CD4-positive, alpha-beta T cell treated with Interferon gamma for 1 hour (primary cell): ENCODE data around the gene ABCC11.
A peak's percentile ranks its signal among the peaks of the same experiment; 100 is the strongest.

Source experiments
- DNase-seq: peaks from one replicate; pipeline ENCODE4 v3.0.0-alpha.2; 2020

Gene ABCC11

DNA sequence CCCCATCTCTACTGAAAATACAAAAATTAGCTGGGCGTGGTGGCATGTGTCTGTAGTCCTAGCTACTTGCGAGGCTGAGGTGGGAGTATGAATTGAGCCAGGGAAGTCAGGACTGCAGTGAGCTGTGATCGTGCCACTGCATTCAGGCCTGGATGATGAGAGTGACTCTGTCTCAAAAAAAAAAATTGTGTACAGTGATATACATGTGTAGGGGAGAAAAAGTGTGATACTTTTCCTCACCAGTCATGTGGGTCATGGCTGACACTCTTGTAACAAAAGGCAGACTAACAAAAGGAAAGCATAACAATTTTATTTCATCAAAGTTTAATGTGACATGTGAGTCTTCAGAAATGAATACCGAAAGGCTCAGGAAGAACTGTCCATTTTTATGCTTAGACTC is 89.5 kb downstream of the ABCC11 start:
- DNase-seq: no peak

DNA sequence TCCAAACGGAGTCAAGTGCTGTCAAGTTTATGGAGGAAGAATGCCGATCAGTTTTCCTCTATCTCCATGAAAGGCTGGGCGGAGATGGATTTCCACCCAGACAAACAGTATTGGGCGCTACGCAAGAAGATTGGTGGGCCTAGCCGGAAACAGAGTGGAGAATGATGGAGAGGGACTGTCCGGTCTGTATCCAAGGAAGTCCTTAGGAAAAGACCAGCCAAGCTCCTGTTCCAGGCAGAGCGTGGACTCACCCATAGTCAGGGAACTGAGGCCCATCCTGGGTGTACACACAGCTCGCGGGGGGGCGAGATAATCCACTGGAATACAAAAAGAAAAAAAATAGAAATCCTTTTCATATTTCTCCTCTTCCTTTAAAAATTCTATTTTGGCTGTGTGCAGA is 90.0 kb downstream of the ABCC11 start:
- no peak for DNase-seq

DNA sequence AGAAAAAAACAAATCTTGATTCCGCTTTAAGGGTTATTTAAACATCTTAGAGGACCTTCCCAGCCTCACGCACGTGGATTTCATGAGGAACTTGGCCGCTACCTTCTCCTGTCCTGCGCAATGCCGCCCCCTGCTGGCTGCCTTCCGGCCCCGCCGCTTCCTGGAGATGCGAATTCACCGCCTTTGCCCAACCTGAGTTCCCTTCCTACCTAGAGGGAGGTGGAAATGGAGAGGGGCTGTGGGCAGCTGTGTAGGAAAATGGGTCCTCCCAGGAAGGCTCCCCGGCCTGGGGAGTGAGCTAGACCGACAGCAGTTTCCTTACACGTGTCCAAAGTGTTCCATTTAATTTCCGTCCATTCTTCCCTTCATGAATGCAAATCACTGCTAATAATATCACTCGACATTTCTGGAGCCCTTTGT is 90.5 kb downstream of the ABCC11 start:
- peak; percentile 66 for DNase-seq

DNA sequence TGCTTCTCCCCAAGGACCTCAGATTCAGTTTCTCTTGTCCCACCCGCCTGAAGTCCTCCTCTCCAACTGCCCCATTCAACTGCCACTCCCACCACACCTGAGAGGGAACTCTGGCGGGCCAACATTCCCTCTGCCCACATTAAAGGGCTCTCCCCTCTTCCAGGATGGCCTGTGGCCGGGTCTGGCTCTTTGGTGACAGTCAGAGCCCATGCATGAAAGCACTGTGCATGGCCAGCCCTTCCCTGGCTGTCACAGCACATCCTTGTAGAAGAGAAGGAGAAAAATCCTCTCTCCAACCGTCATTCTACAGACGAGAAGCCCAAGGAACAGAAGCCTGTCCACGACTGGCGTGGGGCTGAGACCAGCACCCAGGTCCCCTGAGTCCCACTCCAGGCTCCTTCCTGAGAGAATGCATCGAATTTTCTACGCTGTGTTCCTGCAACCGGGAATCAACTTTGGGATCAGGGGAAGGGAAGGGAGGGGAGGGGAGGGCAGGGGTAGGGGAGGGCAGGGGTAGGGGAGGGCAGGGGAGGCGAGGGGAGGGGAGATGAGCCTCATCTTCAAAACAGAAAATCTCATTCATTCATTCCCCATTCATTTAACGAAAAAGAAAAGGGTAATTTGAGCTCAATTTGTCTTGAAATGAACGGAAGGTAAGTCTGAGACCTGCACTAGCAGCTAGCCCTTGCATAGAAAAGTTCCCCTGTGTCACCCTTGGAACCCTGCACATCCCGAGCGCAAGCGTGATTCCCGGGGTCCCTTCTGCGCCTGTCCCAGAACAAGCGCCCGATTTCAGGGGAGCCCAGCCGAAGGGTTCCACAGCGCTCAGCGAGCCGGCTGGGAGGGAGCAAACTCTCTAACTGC is 91.2 kb downstream of the ABCC11 start, which contains the start of gene ABCC12:
Gene ABCC12, minus strand, starts transcription at position 68 of the 864 bp plus-strand sequence. CDS start 9,569 bp downstream, outside the sequence.
- DNase-seq: no peak

DNA sequence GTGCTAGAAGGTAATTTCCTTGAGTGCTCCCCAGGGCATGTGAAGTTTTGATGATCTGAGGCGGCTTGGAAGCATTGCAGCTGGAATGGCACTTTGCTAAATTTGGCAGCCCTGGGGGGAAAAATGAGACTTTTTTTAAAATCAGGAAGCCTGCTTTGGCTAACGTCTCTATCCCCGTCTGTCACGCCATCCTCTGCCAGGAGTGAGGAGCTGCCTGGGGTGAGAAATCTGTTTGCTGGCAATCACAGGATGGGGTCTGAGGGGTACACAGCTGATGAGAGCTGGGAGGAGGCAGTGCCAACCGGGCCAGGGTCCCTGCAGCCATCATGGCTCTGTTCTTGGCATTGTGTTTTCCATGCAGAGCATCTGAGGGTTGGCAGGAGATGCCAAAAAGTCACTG is 93.6 kb downstream of the ABCC11 start:
- DNase-seq: no peak

DNA sequence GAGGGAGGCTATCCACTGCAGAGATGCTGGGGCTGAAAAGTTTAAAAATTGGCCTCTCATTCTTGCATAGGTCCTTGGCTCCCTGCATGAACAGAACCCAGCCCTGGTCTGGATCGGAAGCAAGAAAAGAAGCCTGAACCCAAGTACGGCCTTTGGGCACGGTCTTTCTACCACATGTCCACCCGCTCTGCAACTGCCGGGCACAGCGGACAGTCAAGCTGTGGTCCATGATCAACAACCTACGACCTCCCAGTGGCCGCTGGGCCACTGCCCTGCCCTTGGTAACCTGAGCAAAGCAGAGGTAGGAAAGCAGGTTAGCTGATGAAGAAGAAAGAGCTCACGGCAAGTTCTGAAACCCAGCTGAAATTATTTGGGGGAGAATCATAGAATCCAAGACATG is 95.1 kb downstream of the ABCC11 start:
- DNase-seq: no peak

DNA sequence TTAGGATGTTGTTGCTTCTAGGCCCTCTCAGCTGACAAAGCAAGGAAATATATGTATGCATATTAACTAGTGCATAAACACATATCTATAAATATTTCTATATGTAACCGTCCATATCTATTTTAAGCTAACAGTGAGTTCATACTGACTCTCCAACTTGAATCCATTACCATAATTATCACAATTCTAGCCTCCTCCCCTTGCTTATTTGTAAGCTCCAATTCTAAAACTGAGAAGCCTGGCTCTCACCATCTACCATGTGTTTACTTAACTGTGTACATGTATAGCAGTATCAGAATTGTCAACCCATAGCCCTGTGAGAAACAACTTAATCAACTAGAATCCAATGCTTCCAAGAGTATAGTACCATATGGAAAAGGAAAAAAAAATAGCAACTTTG is 96.6 kb downstream of the ABCC11 start:
- DNase-seq: no peak

DNA sequence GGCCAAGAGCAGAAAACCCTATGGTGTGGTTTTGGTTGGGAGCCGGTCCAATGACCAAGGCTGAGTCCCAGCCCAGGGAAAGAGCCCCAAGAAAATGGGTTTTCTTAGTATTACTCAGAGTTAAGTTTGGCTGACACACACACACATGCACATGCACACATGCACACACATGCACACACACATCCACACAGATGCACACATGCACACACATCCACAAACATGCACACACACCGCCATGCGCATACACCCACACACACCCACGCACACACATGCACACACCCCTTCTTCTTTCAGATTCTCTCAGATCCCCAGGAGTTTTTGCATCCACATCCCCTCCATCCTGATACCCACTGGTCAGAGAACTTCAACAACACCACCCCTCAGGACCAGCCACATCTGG is 100.6 kb downstream of the ABCC11 start:
- no peak for DNase-seq

DNA sequence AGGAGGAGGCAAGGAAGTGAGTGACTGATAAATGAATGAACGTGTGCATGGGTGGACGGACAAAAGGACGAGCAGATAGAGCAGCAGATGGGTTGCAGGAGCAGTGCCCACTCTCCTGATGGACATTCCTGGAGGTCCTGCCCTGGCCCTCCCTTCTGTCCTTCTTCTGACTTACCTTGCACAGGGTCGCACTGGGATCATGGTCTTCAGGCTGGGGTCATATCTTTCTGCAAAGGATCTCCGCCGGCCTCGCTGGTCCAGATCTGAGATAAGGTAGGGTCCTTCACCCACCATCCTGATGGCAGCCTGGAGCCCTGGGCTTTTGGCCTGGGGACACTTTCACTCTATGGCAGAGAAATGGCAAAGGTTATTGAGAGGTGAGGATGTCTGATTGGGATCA is 101.2 kb downstream of the ABCC11 start:
- no peak for DNase-seq

DNA sequence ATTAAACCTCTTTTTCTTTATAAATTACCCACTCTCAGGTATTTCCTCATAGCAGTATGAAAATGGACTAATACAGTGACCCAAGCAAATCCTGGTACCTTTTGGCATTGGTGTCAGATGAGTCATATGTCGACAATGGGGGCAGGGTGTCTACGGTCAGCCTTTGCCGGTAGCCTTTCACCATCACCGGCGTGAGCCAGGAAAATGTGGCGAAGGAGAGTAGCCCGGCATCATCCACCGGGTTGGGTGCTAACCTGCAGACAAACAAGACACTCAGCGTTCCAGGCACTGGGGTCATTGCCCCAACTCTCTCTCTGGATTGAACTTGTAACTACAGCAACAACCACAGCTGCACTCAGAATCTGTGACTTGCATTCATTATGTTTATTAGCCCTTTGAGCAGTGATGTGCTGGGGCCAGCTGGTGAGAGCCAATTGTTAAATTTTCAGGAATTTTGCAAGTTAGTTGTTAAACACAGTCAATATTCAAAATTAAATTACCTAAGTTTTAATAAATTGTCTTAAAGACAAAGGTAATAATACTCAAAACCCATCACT is 103.4 kb downstream of the ABCC11 start:
- no peak for DNase-seq

DNA sequence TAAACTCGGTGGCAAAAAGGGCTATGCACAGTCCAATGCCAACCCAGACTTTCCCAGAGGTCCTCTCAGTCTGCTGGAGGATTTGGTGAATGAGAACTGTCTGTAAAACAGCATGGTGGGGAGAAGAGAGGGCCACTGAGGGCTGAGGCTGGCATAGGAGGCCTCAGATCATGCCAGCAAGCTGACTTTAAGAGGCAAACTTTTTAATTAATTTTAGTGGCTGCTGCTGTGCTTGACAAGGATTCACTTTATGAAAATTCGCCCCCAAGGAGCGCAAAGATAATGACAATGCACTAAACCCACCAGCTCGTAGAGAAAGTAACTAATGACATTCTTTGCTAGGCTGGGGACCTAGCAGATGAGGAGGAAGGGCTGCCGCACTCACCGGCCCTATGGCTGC is 106.5 kb downstream of the ABCC11 start:
- no peak for DNase-seq

DNA sequence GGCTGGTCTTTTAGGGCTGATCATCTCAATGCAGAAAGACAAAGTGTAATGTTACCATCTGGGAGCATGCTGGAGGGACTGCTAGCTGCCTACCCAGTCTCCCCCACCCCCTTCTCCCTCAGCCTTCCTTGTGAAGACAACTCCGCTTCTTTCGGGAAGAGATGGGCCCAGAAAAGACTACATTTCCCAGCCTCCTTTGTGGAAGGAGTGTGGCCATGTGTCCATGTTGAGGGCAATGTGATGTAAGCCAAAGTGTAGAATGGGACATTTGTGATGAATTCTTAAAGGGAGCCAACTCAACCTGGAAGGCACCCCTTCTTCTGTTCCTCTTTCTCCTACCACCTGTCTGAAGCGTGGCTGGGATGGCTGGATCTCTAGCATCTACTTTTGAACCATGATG is 107.8 kb downstream of the ABCC11 start:
- no peak for DNase-seq

DNA sequence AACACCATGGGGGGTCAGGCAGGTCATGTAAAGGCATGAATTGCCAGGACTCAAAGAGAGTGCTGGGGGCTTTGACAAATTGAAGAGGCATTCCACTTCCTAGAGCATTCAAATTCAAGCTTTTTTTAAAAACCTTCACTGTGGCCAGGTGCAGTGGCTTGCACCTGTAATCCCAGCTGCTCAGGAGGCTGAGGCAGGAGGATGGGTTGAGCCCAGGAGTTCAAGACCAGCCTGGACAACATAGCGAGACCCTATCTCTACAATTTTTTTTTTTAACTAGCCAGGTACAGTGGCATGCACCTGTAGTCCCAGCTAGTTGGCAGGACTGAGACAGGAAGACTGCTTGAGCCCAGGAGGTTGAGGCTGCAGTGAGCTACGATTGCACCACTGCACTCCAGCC is 108.8 kb downstream of the ABCC11 start:
- DNase-seq: no peak

DNA sequence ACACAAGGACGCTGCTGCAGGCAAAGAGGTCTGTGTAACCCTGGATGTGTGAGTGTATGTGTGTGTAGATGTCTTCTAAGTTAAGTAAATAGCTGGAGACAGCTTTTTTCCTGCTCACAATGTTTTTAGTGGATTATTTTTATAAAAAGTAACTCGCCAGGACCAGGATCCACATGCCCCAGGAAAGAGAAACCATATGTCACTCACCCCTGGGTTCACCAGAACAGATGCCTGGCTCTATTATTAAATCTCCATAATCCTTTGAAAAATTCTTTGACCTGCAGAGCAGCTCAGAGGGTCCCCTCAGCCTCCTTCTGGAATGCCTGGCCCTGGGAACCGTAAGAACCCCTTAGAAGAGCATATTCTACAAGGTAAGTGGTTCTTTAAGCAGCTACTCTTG is 109.5 kb downstream of the ABCC11 start:
- DNase-seq: no peak

DNA sequence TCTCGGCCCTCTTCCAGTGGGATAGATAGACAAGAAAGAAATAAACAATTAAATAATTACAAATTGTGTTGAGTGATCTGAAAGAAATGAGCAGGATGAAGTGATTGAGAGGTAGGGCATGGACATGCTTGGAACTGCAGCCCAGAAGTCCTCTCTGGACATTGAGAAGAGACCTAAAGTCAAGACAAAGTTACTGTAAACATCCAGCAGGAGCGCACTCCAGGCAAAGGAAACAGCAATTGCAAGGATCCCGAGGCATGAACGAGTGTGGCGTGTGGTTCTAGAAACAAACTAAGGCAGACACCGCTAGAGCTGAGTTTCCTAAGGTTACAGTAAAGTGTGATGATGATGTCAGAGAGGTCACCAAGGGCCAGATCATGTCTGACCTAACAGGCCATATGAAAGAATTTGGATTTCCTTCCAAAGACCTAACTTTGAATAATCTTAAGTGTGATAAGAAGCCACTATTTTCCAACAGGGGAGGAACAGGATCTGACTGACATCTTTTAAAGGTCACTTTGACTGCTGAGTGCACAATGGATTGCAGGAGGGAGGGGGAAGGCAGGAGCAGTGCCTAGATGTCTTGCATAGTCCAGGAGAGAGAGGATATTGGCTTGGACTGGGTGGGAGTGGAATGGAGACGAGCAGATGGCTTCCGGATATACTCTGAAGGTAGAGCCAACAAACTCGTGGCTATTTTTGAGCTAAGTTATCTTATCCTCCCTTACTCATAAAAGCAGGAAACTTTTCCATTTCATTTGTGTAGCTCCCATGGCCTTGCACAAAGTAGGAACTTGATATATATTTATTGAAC is 110.6 kb downstream of the ABCC11 start:
- no peak for DNase-seq

DNA sequence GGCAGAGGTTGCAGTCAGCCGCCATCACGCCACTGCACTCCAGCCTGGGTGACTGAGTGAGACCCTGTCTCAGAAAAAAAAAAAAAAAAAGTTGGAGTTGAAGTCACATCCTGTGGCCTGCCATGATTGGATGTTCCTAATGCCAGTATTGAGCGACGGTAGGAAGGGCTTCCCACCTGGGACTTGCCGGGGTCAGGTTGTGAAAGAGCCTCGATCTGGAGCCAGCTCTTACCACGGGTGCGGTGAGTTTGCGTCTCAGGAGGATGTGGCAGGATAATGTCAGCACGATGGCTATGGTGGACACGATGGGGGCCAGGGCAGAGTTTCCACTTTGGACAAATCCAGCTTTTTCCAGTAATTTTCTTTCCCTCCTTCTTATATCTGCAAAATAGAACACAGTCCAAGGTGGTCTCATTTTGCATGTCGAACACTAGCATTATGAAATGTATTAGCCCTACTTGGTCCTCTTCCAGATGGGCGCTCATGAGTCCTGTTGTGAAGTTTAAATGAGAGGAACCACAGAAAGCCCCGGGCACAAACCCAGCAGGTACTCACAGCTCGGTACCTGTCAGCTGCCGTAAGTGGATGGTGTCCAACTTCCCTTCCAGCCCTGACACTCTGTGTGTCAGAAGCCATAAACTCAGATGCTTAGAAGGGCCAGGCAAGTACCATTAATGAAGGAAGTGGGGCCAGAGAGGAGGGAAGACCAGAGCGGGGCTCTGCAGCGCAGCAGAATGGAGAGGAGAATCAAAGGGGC is 113.7 kb downstream of the ABCC11 start:
- DNase-seq: no peak

DNA sequence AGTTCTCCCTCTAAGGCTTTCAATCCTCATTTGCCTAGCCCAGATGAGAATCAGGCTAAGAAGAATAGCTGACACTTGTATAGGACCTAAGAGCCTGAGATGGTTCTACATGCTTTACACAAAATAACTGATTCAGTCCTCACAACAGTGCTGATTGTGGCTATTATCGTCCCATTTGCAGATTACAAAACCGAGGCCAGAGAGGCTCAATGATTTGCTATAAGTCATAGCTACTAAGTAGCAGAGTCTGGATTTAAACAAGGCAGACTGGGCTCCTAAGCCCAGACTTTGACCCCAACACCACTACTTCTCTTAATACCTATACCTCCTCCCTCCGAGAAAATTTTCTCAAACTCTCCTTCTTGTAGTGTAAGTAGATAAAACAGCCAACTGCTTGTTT is 114.6 kb downstream of the ABCC11 start:
- DNase-seq: no peak

DNA sequence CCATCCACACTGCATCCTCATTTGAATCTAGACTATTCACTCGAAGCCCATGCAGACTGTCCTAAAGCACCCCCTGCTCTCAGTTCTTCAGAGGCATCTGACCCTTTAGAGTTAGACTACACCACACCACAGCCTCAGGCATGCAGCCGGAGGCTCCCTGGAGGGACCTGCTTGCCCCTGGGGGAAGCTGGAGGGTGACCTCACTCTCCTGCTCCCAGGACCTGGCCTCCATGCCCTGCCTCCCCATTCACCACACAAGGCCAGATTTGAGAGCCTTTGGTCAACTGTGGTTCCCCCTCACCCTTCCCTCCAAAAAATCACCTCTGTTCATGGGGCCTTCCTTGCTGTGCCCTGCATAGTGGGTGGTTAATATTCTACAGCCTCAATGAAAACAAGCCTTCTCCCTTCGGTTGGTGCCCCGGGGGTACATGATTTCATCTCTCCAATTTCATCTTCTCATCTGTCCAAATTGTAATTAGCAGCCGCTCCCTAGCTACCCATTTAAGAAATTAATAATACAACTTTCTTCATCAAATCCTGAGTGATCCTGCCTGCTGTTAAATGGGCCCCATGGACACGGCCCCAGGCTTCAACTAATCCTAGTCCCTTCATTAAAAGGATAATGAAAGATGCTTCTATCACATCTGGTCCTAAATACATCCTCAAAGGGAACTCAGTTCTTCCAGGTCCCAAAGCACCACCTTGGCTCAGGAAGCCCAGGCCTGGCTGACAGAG is 116.0 kb downstream of the ABCC11 start:
- no peak for DNase-seq

DNA sequence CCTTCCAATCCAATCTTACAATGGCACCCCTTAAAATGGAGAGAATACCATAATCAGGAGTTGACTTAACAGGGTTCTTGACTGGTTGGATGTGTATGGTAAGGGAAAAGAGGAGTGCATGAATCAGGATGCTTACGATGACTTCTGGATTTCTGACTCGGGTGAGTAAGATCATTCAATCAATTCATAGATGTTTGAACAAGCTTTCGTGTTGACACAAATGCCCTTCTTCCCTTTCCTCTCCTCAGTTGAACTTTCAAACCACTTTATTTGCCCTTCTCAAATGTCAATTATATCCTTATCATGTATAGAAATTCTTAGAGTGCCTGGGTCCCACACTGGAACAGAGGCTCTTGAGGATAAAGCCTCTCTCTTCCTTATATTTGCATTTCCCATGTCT is 117.4 kb downstream of the ABCC11 start:
- DNase-seq: no peak

DNA sequence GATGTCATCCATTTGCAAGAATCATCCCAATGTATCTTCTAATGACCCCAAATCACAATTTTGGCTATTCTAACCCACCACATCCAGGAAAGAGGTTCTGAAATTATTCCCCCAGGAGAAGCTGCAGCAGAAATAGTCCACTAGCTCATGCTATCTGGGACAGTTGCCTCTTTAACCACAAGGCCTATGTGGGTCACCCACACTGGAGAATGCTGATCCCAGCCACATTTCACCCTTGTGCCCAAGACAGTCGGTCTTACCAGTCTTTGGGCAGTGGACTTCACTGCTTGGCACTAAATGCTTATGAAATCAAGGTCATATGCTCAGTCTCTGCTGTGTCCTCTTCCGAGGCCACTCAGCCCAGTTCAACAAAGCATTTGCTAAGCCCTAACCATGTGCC is 118.6 kb downstream of the ABCC11 start:
- DNase-seq: no peak

DNA sequence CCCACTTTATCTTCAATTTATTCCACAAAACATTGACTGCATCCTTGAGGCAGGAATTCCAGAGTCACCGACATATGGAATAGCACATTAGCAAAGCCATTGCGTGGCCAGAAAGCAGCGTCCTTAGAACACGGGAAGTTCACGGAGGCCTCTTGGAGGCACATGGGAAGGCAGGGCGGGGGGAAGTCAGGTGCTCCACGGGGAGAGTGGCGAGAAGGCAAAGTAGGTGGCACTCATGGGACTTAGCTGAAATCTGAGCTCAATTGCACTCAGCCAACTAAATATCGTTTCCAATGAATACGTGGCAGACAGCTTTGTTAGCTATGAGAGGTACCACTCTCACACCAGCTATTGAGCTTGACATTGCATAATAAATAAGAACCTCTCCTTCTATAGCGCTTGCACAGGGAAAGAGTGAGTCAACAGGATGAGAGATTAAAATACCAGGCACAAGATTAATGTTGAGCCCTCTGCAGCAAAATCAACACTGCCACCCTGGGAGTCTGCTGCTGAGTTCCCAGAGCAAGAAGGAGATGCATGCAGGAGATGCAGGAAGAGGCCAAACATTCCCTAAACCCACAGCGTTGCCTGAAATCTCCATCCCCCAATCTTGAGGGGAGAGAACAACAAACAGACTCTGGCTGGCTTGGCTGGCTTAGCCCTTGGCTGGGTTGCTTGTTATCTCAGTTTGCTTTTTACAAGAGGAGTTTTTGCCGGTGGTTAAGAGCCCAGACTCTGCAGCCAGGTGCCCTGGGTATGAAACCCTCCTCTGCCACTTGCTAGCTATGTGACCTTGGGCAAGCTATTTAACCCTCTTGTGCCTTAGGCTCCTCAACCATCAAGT is 120.3 kb downstream of the ABCC11 start:
- no peak for DNase-seq
